GF-D8 (cell line): ENCODE data around the gene NUTM2B.
"Not testable (repeated sequence)": the region's sequence is repeated elsewhere in the genome, so short reads cannot be mapped to it uniquely, and the experiment has no call there.

ENCODE experiments used
- DNase-seq: peaks from one replicate; lab custom pipeline; 2025; lab: John Stamatoyannopoulos, UW

NUTM2B gene

GRCh38 chr10:79726620-79727019, 23.6 kb downstream of the NUTM2B start:
- DNase-seq, result not testable (repeated sequence)

GRCh38 chr10:79744844-79745243, 41.8 kb downstream of the NUTM2B start:
- not testable (repeated sequence) for DNase-seq

GRCh38 chr10:79748510-79748909, 45.5 kb downstream of the NUTM2B start:
- DNase-seq, result not testable (repeated sequence)

- not testable (repeated sequence) for DNase-seq
Measured at GRCh38 chr10:79753601-79754000, 50.6 kb downstream of the NUTM2B start.

- DNase-seq, result not testable (repeated sequence)
Measured at GRCh38 chr10:79758297-79758993, 55.4 kb downstream of the NUTM2B start.
